Spleen (tissue), 11 donors: ENCODE measurements around the gene OCIAD1. TPM values are rescaled to one million over a fixed set of nuclear protein-coding genes. Genes with fewer than 3 reads are reported as not detected.

Experiments used
- DNase-seq: peaks from one replicate; pipeline ENCODE4 v3.0.0-alpha.2; 2020
- H3K27ac ChIP-seq, 8 donors: fragments of 200-600 bp; sonication (generic) in 7 of 8; 1 replicate in 4 of 8; 2 replicates in 4 of 8; pipeline versions ENCODE4 v1.5.0 to v1.8.0; 2016 to 2021; ENCODE audit warnings: inconsistent platforms in 4 of 8, mild to moderate bottlenecking in 4 of 8, moderate library complexity in 1 of 8
- H3K27me3 ChIP-seq, 7 donors: fragments of 200-600 bp; sonication (generic) in 6 of 7; replicated peaks in 1 of 7; 1 replicate in 4 of 7; 2 replicates in 3 of 7; pipeline versions ENCODE4 v1.5.0 to v1.8.0; 2016 to 2021; ENCODE audit warnings: inconsistent platforms in 3 of 7, mild to moderate bottlenecking in 1 of 7
- H3K36me3 ChIP-seq, 6 donors: fragments of 200-600 bp; sonication (generic) in 5 of 6; 1 replicate in 4 of 6; 2 replicates in 2 of 6; pipeline versions ENCODE4 v1.5.0 to v1.8.0; 2016 to 2021; ENCODE audit warnings: inconsistent platforms in 2 of 6
- H3K4me1 ChIP-seq, 6 donors: fragments of 200-600 bp; sonication (generic) in 5 of 6; 1 replicate in 3 of 6; 2 replicates in 3 of 6; pipeline versions ENCODE4 v1.5.0 to v1.8.0; 2016 to 2021; ENCODE audit warnings: inconsistent platforms in 3 of 6
- H3K4me3 ChIP-seq, 8 donors: fragments of 200-600 bp; sonication (generic) in 7 of 8; 1 replicate in 4 of 8; 2 replicates in 4 of 8; pipeline versions ENCODE4 v1.5.0 to v1.8.0; 2016 to 2021; ENCODE audit warnings: inconsistent platforms in 4 of 8, mild to moderate bottlenecking in 4 of 8, moderate library complexity in 2 of 8
- H3K9me3 ChIP-seq, 8 donors: fragments of 200-600 bp; sonication (generic) in 7 of 8; 1 replicate in 4 of 8; 2 replicates in 4 of 8; pipeline versions ENCODE4 v1.5.0 to v1.8.0; 2016 to 2021; ENCODE audit warnings: inconsistent platforms in 4 of 8
- POLR2A ChIP-seq, 3 donors: fragments of 450-650 bp; IDR thresholded peaks; one replicate each; pipeline ENCODE4 v1.5.1; 2017; ENCODE audit warnings: antibody characterized with exemption in 3 of 3, mild to moderate bottlenecking in 1 of 3
- POLR2AphosphoS5 ChIP-seq, 3 donors: sonication (generic); formaldehyde crosslinking; IDR thresholded peaks; one replicate each; pipeline ENCODE4 v1.5.1; 2017; ENCODE audit warnings: antibody characterized with exemption in 3 of 3
- WGBS, 5 donors: extraction: QIAGEN DNeasy Blood & Tissue Kit in 3 of 5; methylation state at CpG; one replicate each; pipeline versions ENCODE4 v1.1.5 to v1.1.7; 2013 to 2018; 5-methylcytosine and 5-hydroxymethylcytosine counted together
- intact Hi-C: fragments of 100-400 bp; cut with DNase I; formaldehyde crosslinking; loops from one replicate; pipeline ENCODE4 v1.15.0; 2023; ENCODE audit warnings: low total_unique reads
- polyA plus RNA-seq, 3 donors: library from polyadenylated mRNA; stranded (reverse); fragments of 200-250 nt; gene quantifications; one replicate each; pipeline ENCODE4 v1.2.1, GENCODE V29; 2013
- total RNA-seq, 7 donors: library from RNA; depleted of rRNA in 3 of 7; stranded (reverse); fragments of >200 nt in 3 of 7; fragmentation: NEBNext Ultra II Directional in 4 of 7; extraction: Animal tissue kit (Norgen Biotek cat#: 25700) in 4 of 7; gene quantifications; one replicate each; pipeline versions ENCODE4 v1.1.0 to v1.2.1, GENCODE V29; 2016 to 2021
- TF ChIP-seq, protein P1 (sequence below), 11 experiments: fragments of 200-600 bp in 7 of 11; fragments of 450-650 bp in 4 of 11; sonication (generic) in 4 of 11; IDR thresholded peaks in 8 of 11; conservative IDR thresholded peaks in 3 of 11; 1 replicate in 7 of 11; 2 replicates in 4 of 11; pipeline versions ENCODE4 v1.4.0 to v1.8.0; 2016 to 2021; ENCODE audit warnings: antibody characterized with exemption in 11 of 11, inconsistent platforms in 4 of 11, mild to moderate bottlenecking in 1 of 11
- donor health status: healthy with polysubstance abuse.
- donor health status: DM: no; HTN: no; CAD: no; lungs with moderate emphysema.
- donor health status: DM: no; HTN: no; CAD: no.
- donor health status: Bipolar disorder and iron deficiency.
- donor health status: healthy.
- donor health status: DM: no; HTN: no; CAD: no.
- donor health status: DM: yes; HTN: yes; CAD: no.

OCIAD1 gene
- total and polyA plus RNA-seq, 10 donors: 86.7 to 114 (median 98.6) TPM

DNA sequence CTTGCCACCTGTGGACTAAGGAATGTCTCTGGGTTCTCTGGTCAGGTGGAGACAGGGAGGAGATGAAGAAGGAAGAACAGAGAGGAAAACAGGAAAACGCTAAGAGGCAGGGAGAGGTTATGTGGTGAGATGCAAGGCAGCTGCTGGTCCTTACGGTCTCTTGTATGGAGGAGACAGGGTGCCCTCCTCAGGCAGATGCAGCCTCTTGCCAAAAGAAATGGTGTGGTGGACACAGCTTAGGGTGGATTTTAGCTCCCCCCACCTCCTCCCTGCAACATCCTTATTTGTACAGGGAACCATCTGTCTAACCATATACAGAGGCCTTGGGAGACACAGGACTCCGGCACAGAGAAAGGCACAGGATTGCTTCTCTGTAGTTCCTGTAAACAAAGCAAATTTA is 66.0 kb downstream of the OCIAD1 start:
- 89 to 99% (median 92%) methylated on average over 3 of the region's 3 CpGs for WGBS, 5 donors
- Histone ChIP-seq H3K4me1 (peaks cover 0 to 16% (median 0%) of the 10 kb centered on the region in 6 donors), H3K4me3 (no peak overlapping the region), H3K9me3 (no peaks in the 10 kb centered on the region), H3K36me3 (peaks cover 0 to 86% (median 29%) of the 10 kb centered on the region in 6 donors), H3K27me3 (no peaks in the 10 kb centered on the region), H3K27ac (no peak overlapping the region)
- TF ChIP-seq POLR2A (IDR thresholded peaks at IDR 0.05): no peak
- no peak for TF ChIP-seq POLR2AphosphoS5 (IDR thresholded peaks at IDR 0.05)
- TF ChIP-seq, protein P1, sequence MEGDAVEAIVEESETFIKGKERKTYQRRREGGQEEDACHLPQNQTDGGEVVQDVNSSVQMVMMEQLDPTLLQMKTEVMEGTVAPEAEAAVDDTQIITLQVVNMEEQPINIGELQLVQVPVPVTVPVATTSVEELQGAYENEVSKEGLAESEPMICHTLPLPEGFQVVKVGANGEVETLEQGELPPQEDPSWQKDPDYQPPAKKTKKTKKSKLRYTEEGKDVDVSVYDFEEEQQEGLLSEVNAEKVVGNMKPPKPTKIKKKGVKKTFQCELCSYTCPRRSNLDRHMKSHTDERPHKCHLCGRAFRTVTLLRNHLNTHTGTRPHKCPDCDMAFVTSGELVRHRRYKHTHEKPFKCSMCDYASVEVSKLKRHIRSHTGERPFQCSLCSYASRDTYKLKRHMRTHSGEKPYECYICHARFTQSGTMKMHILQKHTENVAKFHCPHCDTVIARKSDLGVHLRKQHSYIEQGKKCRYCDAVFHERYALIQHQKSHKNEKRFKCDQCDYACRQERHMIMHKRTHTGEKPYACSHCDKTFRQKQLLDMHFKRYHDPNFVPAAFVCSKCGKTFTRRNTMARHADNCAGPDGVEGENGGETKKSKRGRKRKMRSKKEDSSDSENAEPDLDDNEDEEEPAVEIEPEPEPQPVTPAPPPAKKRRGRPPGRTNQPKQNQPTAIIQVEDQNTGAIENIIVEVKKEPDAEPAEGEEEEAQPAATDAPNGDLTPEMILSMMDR (IDR thresholded peaks at IDR 0.05 in 8 of 11, conservative IDR thresholded peaks at IDR 0.05 in 3 of 11): no peak
- intact Hi-C loops: no loop called here
- no peak for DNase-seq

DNA sequence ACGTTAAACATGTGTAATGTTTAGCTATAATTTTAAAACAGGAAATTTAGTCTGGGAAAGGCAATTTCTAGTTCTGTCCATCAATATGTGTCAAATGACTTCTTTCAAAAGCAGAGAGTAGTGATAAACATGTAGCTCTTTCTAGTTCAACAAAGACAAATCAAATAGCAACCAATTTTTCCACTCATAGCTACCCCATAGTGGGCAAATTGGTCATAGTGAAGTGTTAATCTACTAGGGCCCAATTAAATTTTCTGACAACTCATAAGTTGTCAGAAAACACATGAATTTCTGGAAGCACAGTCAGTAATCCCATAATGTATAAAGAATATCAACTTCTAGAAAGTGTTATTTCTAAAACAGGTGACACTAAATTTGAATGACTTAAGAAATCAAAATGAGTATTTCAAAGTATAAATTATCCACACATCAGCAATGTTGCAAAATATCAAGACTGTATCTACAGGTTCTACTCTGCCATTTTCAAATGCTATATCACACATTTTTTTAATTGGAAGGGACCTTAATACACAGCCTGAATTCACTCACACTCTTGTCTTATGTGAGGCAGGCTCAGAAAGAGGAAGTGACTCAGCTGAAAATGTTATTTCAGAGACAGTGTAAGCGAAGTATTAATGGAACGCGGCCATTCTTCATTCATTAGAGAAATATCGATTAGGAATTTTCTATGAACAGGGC is 68.0 kb downstream of the OCIAD1 start:
- H3K36me3 ChIP-seq: peaks cover 0 to 86% (median 22%) of the 10 kb centered on the region in 6 donors
- TF ChIP-seq POLR2AphosphoS5 (IDR thresholded peaks at IDR 0.05) (no peak), POLR2A (IDR thresholded peaks at IDR 0.05) (no peak)
- TF ChIP-seq, protein P1 (IDR thresholded peaks at IDR 0.05 in 8 of 11, conservative IDR thresholded peaks at IDR 0.05 in 3 of 11): no peak
- no peak overlapping the region for H3K4me3 ChIP-seq
- H3K27me3 ChIP-seq: no peaks in the 10 kb centered on the region
- no peak overlapping the region for H3K27ac ChIP-seq
- no peaks in the 10 kb centered on the region for H3K9me3 ChIP-seq
- peaks cover 0 to 16% (median 0%) of the 10 kb centered on the region in 6 donors for H3K4me1 ChIP-seq
- intact Hi-C loops: no loop called here
- WGBS, 5 donors: 47 to 72% (median 59%) methylated on average over 5 of the region's 5 CpGs
- DNase-seq: no peak

DNA sequence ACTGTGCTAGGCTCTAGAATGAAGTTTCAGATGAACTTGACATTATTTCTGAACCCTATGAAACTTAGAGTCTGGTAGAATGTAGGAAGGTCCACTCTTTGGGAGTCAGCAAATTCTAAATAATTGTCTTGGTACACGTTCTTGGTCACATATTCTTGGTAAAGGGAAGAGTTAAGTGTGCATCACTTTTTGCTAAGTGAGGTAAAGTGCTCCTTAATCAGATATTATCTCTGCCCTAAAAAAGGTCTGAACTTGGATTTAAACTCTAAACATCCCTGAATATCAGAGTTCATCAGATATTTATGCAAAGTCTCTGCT is 68.5 kb downstream of the OCIAD1 start:
- Histone ChIP-seq H3K27ac (no peak overlapping the region), H3K4me3 (no peak overlapping the region), H3K27me3 (no peaks in the 10 kb centered on the region), H3K9me3 (no peaks in the 10 kb centered on the region), H3K36me3 (peaks cover 0 to 86% (median 22%) of the 10 kb centered on the region in 6 donors), H3K4me1 (peaks cover 0 to 16% (median 0%) of the 10 kb centered on the region in 6 donors)
- 27 to 55% (median 33%) methylated on average over 1 of the region's 1 CpG for WGBS, 5 donors
- intact Hi-C loops: no loop called here
- no peak for DNase-seq
- TF ChIP-seq POLR2A (IDR thresholded peaks at IDR 0.05) (no peak), POLR2AphosphoS5 (IDR thresholded peaks at IDR 0.05) (no peak)
- TF ChIP-seq, protein P1 (IDR thresholded peaks at IDR 0.05 in 8 of 11, conservative IDR thresholded peaks at IDR 0.05 in 3 of 11): no peak

DNA sequence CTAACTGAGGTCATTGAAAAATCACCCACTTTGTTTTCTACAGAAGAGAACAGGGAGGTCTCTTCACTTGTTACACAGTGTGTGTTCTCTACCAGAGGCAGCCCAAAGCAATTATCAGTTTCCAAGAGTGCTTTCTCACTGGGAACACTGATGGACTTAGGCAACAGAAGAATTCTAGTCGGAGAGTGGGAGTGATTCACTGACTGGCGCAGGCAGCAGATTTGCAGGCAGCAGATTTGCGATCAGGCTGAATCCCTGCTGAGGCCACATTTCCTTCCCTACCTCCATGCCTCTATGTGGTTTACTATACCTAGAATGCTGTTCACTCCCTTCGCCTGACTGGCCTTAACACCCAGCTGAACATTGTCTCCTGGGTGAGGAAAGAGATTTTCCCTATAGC is 69.1 kb downstream of the OCIAD1 start:
- 62 to 81% (median 72%) methylated on average over 4 of the region's 4 CpGs for WGBS, 5 donors
- H3K36me3 ChIP-seq: peaks cover 0 to 82% (median 20%) of the 10 kb centered on the region in 6 donors
- H3K4me1 ChIP-seq: peaks cover 0 to 18% (median 2%) of the 10 kb centered on the region in 6 donors
- TF ChIP-seq, protein P1 (IDR thresholded peaks at IDR 0.05 in 8 of 11, conservative IDR thresholded peaks at IDR 0.05 in 3 of 11): no peak
- TF ChIP-seq POLR2A (IDR thresholded peaks at IDR 0.05): no peak
- TF ChIP-seq POLR2AphosphoS5 (IDR thresholded peaks at IDR 0.05): no peak
- no peaks in the 10 kb centered on the region for H3K9me3 ChIP-seq
- intact Hi-C loops: no loop called here
- H3K27me3 ChIP-seq: no peaks in the 10 kb centered on the region
- H3K4me3 ChIP-seq: no peak overlapping the region
- no peak overlapping the region for H3K27ac ChIP-seq
- no peak for DNase-seq
